ENCODE results near the gene SCRG1. TPM values are rescaled to one million over a fixed set of nuclear protein-coding genes. Genes with fewer than 3 reads are reported as not detected.

Gene SCRG1
- polyA plus RNA-seq, 2 of the 4 experiments (the other 2 are of a cell fraction): not detected

GRCh38 chr4:173405840-173406606 lies 7.1 kb upstream of the SCRG1 start:
- H3K4me1 ChIP-seq: peaks cover 4% of the 10 kb centered on the region; the same call in 1 of the 3 replicates
- no peak overlapping the region for H3K4me3 ChIP-seq
- ATAC-seq (no peak), DNase-seq (ENCODE audit: low read depth in 1 of 2, low spot score in 1 of 2) (no peak), FAIRE-seq (no peak)
- 82% methylated on average over 4 of the region's 4 CpGs for WGBS (ENCODE audit: missing lambda C conversion rate)
- no peak for TF ChIP-seq HES2 (IDR thresholded peaks at IDR 0.05)
- TF ChIP-seq HOXB13 (CRISPR knock-in tag; IDR thresholded peaks at IDR 0.05; ENCODE audit: low read depth): no peak
- H3K9me3 ChIP-seq: no peaks in the 10 kb centered on the region
- H3K4me2 ChIP-seq: no peak overlapping the region
- H3K27ac ChIP-seq: no peak overlapping the region
- ChIA-PET CTCF (no interaction called here), POLR2A (no interaction called here)

- DNase-seq (ENCODE audit: low read depth in 1 of 2, low spot score in 1 of 2): no peak
- POLR2A ChIA-PET: no interaction called here
- H3K4me1 ChIP-seq: peaks cover 4% of the 10 kb centered on the region; the same call in 1 of the 3 replicates
- no peak for FAIRE-seq
- CTCF ChIA-PET: interaction anchor here (2.0 kb wide), 1 partner anchor 13 kb away, joined by 5 read pairs; no protein-coding TSS in a partner anchor
- H3K4me3 ChIP-seq: no peak overlapping the region
- no peak for ATAC-seq
- no peak overlapping the region for H3K4me2 ChIP-seq
- H3K9me3 ChIP-seq: no peaks in the 10 kb centered on the region
- WGBS (ENCODE audit: missing lambda C conversion rate): 53% methylated on average over 3 of the region's 3 CpGs
- no peak overlapping the region for H3K27ac ChIP-seq
- no peak for TF ChIP-seq EHF (CRISPR knock-in tag; IDR thresholded peaks at IDR 0.05)
- TF ChIP-seq HOXB5 (CRISPR knock-in tag; IDR thresholded peaks at IDR 0.05): no peak
Measured at GRCh38 chr4:173404296-173404865, 5.5 kb upstream of the SCRG1 start.

- peak; percentile 23 to 43; a peak in 2 of 6 replicates for ATAC-seq
- FAIRE-seq: no peak
- H3K4me1 ChIP-seq: peaks cover 4% of the 10 kb centered on the region; the same call in 1 of the 3 replicates
- TF ChIP-seq POLR2AphosphoS2 (conservative IDR thresholded peaks at IDR 0.05; ENCODE audit: low read length) (no peak), RFX5 (IDR thresholded peaks at IDR 0.05) (no peak), HES2 (IDR thresholded peaks at IDR 0.05) (no peak), MAZ (IDR thresholded peaks at IDR 0.05; ENCODE audit: borderline replicate concordance, low read depth, low read length) (no peak), POLR2A (IDR thresholded peaks at IDR 0.05; ENCODE audit: low read length) (no peak), RAD21 (conservative IDR thresholded peaks at IDR 0.05 in 1 of 2, IDR thresholded peaks at IDR 0.05 in 1 of 2) (no peak), CBX8 (IDR thresholded peaks at IDR 0.05) (no peak), CHD4 (IDR thresholded peaks at IDR 0.05; ENCODE audit: borderline replicate concordance) (no peak), NFE2L2 (conservative IDR thresholded peaks at IDR 0.05; ENCODE audit: low read length) (no peak), RARB (CRISPR knock-in tag; IDR thresholded peaks at IDR 0.05) (no peak), ZFP36 (IDR thresholded peaks at IDR 0.05; ENCODE audit: borderline replicate concordance, partially characterized antibody) (no peak), KDM1A (IDR thresholded peaks at IDR 0.05; ENCODE audit: low read depth) (no peak), JUNB (IDR thresholded peaks at IDR 0.05) (no peak), NPAS2 (CRISPR knock-in tag; IDR thresholded peaks at IDR 0.05; ENCODE audit: borderline replicate concordance) (no peak), ZC3H11A (IDR thresholded peaks at IDR 0.05) (no peak)
- TF ChIP-seq, protein P1, sequence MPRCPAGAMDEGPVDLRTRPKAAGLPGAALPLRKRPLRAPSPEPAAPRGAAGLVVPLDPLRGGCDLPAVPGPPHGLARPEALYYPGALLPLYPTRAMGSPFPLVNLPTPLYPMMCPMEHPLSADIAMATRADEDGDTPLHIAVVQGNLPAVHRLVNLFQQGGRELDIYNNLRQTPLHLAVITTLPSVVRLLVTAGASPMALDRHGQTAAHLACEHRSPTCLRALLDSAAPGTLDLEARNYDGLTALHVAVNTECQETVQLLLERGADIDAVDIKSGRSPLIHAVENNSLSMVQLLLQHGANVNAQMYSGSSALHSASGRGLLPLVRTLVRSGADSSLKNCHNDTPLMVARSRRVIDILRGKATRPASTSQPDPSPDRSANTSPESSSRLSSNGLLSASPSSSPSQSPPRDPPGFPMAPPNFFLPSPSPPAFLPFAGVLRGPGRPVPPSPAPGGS (IDR thresholded peaks at IDR 0.05): no peak
- TF ChIP-seq, protein P2, sequence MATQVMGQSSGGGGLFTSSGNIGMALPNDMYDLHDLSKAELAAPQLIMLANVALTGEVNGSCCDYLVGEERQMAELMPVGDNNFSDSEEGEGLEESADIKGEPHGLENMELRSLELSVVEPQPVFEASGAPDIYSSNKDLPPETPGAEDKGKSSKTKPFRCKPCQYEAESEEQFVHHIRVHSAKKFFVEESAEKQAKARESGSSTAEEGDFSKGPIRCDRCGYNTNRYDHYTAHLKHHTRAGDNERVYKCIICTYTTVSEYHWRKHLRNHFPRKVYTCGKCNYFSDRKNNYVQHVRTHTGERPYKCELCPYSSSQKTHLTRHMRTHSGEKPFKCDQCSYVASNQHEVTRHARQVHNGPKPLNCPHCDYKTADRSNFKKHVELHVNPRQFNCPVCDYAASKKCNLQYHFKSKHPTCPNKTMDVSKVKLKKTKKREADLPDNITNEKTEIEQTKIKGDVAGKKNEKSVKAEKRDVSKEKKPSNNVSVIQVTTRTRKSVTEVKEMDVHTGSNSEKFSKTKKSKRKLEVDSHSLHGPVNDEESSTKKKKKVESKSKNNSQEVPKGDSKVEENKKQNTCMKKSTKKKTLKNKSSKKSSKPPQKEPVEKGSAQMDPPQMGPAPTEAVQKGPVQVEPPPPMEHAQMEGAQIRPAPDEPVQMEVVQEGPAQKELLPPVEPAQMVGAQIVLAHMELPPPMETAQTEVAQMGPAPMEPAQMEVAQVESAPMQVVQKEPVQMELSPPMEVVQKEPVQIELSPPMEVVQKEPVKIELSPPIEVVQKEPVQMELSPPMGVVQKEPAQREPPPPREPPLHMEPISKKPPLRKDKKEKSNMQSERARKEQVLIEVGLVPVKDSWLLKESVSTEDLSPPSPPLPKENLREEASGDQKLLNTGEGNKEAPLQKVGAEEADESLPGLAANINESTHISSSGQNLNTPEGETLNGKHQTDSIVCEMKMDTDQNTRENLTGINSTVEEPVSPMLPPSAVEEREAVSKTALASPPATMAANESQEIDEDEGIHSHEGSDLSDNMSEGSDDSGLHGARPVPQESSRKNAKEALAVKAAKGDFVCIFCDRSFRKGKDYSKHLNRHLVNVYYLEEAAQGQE (IDR thresholded peaks at IDR 0.05): no peak
- TF ChIP-seq, protein P3, sequence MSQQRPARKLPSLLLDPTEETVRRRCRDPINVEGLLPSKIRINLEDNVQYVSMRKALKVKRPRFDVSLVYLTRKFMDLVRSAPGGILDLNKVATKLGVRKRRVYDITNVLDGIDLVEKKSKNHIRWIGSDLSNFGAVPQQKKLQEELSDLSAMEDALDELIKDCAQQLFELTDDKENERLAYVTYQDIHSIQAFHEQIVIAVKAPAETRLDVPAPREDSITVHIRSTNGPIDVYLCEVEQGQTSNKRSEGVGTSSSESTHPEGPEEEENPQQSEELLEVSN (IDR thresholded peaks at IDR 0.05; ENCODE audit: borderline replicate concordance, low read depth): no peak
- TF ChIP-seq, protein P4, sequence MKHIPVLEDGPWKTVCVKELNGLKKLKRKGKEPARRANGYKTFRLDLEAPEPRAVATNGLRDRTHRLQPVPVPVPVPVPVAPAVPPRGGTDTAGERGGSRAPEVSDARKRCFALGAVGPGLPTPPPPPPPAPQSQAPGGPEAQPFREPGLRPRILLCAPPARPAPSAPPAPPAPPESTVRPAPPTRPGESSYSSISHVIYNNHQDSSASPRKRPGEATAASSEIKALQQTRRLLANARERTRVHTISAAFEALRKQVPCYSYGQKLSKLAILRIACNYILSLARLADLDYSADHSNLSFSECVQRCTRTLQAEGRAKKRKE (CRISPR knock-in tag; IDR thresholded peaks at IDR 0.05; ENCODE audit: low read depth): no peak
- H3K9me3 ChIP-seq: no peaks in the 10 kb centered on the region
- H3K4me2 ChIP-seq: no peak overlapping the region
- WGBS (ENCODE audit: missing lambda C conversion rate): 37% methylated on average over 2 of the region's 2 CpGs
- peak in 1 of 2 experiments; percentile 13 for DNase-seq (ENCODE audit: low read depth in 1 of 2, low spot score in 1 of 2)
- CTCF ChIA-PET: interaction anchor here (1.0 to 2.0 kb wide), 3 partner anchors 15 to 48 kb away, joined by 3 to 5 read pairs (median 4); no protein-coding TSS in a partner anchor
- H3K4me3 ChIP-seq: no peak overlapping the region
- POLR2A ChIA-PET: interaction anchor here (0.7 to 0.9 kb wide), 2 partner anchors 33 to 69 kb away, joined by 3 read pairs; partner anchors contain the start of gene HMGB2
- H3K27ac ChIP-seq: no peak overlapping the region
Measured at GRCh38 chr4:173403051-173403450, 4.1 kb upstream of the SCRG1 start.

Measured in A549 (cell line).